Right ventricle myocardium superior (tissue), 1 donor: ENCODE data around the gene BPHL. TPM values are rescaled to one million over a fixed set of nuclear protein-coding genes. Genes with fewer than 3 reads are reported as not detected.
A peak's percentile ranks its signal among the peaks of the same experiment; 100 is the strongest.
"Not testable (repeated sequence)": the region's sequence is repeated elsewhere in the genome, so short reads cannot be mapped to it uniquely, and the experiment has no call there.

Experiments used
- ATAC-seq: fragments of 200-7000 bp; cut with Tn5 transposase; one replicate; pipeline ENCODE4 v1.9.1; 2020; ENCODE audit warnings: mild to moderate bottlenecking; ENCODE audit not compliant: poor library complexity
- DNase-seq: peaks from one replicate; pipeline ENCODE4 v3.0.0-alpha.2; 2020
- intact Hi-C: fragments of 100-400 bp; cut with DNase I; formaldehyde crosslinking; loops from one replicate; pipeline ENCODE4 v1.11.2; 2022
- total RNA-seq: library from RNA; stranded (reverse); fragmentation: NEBNext Ultra II Directional; extraction: Animal tissue kit (Norgen Biotek cat#: 25700); gene quantifications from one replicate; pipeline ENCODE4 v1.2.1, GENCODE V29; 2021
- donor health status: DM: no; HTN: yes; CAD: no; lungs with severe emphysema.

The BPHL gene
- total RNA-seq, 1 donor from 2014 or later, result 22.2 TPM

DNA sequence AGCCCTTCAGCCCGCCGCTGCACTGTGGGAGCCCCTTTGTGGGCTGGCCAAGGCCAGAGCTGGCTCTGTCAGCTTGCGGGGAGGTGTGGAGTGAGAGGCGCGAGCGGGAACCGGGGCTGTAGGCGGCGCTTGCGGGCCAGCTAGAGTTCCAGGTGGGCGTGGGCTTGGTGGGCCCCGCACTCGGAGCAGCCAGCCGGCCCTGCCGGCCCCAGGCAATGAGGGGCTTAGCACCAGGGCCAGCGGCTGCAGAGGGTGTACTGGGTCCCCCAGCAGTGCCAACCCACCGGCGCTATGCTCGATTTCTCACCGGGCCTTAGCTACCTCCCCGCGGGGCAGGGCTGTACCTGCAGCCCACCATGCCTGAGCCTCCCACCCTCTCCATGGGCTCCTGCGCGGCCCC is 52.2 kb downstream of the BPHL start:
- intact Hi-C loops, DNase-seq, ATAC-seq: not testable (repeated sequence)

DNA sequence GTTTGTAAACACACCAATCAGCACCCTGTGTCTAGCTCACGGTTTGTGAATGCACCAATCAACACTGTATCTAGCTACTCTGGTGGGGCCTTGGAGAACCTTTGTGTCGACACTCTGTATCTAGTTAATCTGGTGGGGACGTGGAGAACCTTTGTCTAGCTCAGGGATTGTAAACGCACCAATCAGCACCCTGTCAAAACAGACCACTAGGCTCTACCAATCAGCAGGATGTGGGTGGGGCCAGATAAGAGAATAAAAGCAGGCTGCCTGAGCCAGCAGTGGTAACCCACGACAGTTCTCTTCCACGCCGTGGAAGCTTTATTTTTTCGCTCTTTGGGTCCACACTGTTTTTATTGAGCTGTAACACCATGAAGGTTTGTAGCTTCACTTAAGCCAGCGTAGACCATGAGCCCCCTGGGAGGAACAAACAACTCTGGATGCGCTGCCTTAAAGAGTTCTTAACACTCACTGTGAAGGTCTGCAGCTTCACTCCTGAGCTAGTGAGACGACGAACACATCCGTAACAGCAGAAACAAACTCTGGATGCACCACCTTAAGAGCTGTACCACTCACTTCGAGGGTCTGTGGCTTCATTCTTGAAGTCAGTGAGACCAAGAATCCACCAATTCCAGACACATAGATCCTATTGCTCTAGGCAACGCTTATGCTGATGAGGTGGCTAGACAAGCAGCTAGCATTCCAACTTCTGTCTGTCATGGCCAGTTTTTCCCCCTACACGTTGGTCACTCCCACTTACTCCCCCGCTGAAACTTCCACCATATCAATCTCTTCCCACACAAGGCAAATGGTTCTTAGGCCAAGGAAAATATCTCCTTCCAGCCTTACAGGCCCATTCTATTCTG is 53.0 kb downstream of the BPHL start:
- DNase-seq, intact Hi-C loops, ATAC-seq: not testable (repeated sequence)

DNA sequence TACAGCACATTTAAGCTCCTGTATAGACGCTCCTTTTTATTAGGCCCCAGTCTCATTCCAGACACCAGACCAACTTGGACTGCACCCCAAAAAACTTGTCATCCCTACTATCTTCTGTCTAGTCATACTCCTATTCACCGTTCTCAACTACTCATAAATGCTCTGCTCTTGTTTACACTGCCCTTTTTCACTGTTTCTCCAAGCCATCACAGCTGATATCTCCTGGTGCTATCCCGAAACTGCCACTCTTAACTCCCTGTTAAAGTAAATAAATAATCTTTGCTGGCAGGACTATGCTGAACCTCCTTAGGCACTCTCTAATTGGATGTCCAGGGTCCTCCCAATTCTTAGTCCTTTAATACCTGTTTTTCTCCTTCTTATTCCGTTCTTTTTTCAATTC is 54.3 kb downstream of the BPHL start:
- ATAC-seq, DNase-seq, intact Hi-C loops: not testable (repeated sequence)

DNA sequence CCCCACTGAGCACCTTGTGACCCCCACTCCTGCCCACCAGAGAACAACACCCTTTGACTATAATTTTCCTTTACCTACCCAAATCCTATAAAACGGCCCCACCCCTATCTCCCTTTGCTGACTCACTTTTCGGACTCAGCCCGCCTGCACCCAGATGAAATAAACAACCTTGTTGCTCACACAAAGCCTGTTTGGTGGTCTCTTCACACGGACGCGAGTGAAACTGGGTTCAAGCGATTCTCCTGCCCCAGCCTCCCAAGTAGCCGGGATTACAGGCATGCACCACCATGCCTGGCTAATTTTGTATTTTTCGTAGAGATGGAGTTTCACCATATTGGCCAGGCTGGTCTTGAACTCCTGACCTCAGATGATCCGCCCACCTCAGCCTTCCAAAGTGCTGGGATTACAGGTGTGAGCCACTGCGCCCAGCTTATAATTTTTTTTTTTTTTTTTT is 55.2 kb downstream of the BPHL start:
- intact Hi-C loops, DNase-seq, ATAC-seq: not testable (repeated sequence)

DNA sequence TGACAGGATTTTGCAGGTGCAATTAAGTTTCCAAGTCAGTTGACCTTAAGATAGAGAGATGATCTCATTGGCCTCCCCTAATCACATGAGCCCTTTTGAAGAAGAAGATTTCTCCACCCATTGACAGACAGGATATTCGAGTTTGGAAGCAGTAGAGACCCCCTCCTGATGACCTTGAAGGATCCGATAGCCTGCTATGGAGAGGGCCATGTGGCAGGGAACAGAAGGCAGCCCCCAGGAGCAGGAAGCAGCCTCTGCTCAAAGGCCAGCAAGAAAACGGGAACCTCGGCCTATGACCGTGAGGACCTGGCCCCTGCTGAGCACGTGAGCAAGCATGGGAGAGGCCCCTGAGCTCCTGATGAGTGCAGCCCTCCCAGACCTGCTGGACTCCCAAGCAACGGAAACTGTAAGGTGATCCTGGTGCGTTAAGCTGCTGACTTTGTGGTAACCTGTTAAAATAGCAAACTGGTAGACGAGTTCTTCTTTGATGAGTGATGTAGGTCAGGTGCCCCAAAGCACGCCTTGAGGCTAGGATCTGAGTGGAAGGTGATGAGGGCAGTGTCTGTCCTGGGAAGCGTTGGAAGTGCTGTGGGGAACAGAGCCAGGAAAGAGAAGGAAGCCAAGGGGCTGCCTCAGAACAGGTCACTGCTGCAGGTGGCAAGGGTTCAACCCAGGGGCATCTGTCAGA is 57.3 kb downstream of the BPHL start:
- no peak for DNase-seq
- no peak for ATAC-seq
- intact Hi-C loops, result no loop called here

DNA sequence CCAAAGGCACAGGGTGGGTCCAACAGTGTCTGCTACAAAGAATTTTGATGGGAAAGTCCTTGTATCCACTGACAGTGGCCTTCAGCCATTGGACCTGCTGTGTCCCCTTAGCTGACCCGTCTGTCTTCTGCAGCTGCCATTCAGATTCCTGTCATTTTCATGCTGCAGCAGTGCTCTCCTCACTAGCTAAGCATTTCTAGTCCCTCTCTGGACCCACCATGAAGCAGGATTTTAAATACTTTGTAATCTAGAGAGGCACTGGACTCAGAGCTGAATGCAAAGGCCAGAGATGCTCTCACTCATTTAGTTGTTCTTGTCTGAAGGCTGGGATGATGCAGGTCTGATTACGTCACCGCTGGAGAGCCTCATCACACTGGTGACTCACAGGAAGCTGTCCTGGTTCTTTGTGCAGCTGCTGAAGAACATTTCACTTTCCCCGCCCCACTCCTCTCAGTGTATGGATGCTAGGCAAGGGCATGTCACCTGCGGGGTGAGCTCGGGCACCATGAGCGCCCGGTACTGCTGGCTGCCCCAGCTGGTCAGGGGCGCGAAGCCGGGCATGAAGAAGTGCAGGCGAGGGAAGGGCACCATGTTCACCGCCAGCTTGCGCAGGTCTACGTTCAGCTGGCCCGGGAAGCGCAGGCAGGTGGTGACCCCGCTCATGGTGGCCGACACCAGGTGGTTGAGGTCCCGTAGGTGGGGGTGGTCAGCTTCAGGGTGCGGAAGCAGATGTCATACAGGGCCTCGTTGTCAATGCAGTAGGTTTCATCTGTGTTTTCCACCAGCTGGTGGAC is 58.2 kb downstream of the BPHL start:
- ATAC-seq (peak; percentile 29), DNase-seq (no peak)
- intact Hi-C loops, result no loop called here

DNA sequence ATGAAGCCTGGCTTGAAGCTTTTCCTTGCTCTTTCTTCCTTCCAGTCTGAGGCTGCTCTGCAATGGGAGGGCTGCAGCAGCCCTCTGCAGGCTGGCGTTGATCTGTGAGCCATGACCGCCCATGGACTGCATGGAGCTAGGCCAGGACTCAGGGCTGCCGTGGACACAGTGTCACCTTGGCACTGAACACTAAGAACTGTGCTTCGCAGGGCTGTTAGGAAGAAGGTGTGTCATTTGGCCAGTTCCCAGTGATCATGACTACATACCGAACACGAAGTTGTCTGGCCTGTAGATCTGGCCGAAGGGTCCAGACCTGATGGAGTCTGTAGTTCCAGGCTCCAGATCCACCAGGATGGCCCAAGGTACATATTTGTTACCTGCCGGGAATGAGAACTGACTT is 60.2 kb downstream of the BPHL start:
- DNase-seq, intact Hi-C loops: not testable (repeated sequence)
- peak; percentile 63 for ATAC-seq

DNA sequence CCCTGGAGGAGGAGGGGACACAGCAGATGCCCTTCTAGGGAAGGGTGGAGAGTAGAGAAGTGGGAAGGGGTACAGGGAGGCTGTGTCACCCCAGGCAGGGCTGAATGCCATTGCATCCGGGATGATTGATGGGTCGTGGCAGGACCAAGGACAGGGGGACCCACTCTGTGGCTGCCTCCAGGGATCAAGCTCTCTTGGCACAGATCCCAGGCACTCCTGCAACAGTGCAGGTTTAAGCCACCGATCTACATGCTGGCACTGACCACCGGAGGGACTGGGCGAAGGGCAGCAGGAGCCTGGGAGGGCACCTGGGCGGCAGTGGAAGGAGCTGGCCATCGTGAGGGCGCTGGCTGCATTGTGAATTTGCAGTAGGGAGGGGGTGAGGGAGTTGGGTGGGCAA is 61.4 kb downstream of the BPHL start:
- intact Hi-C loops, ATAC-seq, DNase-seq: not testable (repeated sequence)

DNA sequence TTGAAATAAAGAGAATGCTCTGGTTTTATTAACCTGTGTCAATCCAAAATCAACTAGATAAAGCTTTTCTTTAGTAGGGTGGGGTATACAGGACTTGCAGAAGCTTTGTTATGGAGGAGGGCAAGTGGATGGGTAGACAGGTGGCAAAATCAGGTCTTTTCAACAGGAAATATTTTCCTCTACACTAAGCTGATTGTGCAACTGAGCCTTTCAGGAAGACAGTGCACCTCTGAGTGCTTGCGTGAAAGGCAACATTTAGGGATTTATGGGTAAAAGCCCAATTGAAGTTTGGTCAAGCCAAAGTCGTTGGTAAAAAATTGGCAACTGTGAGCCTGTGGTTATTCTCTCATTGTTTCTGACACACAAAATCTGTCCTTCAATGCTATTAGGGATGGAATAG is 62.6 kb downstream of the BPHL start:
- ATAC-seq (no peak), DNase-seq (no peak)
- intact Hi-C loops, result no loop called here

DNA sequence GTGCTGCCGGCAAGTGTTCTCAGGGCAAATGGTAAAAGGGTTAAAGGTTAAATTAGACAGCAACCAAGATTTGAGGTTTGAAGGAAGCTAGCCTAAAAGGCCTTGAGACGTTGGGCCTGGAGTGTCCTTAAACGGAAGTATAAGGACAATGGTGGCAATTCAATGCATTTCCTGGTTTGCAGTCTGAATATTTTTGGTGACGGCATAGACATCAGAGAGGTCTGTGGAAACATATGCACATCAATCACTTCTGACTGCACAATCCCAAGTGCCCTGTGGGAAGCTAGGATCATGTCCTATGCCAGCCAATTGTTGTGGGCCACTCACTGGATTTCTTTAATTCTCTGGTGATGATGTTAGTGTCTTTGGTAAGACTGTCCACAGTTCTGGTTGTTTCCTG is 64.6 kb downstream of the BPHL start:
- ATAC-seq (no peak), DNase-seq (no peak)
- intact Hi-C loops, result no loop called here

DNA sequence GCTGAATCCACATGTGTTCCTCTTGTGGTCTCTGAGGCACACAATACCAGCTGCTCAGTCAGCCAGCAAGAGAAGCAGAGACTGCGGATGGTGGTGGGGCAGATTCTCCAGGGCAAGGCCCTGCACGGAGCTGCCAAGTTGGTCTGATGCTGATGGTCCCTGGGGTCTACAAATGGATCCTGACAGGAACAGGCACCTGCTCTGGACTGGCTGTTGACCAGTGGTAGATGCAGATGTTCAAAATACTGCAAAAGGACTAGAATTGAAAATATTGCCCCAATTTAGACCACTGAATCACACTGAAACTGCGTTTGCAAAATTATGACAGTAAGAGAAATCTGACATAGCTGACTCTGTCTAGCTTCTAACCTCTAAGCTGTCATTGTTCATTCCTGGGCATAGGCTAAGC is 68.5 kb downstream of the BPHL start:
- intact Hi-C loops, result no loop called here
- ATAC-seq, result no peak
- DNase-seq, result no peak

DNA sequence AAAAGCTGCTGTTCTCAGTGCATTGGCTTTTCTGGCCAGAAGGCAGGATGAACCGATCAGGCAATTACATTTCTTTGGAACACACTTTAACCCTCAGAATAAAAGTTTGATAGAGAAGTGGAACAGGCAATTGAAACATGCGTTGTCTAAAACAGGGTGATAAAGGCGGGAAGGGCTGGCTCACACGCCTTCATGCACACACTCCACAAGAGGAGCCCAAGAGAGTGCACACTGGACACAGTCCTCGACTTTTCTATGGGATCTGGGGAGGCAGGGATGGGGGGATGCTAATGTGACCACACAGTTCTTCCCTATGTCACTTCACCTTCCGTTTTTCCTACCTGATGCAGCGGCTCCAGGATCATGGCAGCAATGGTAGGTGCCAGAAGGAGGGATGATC is 69.8 kb downstream of the BPHL start:
- no peak for DNase-seq
- ATAC-seq, result no peak

DNA sequence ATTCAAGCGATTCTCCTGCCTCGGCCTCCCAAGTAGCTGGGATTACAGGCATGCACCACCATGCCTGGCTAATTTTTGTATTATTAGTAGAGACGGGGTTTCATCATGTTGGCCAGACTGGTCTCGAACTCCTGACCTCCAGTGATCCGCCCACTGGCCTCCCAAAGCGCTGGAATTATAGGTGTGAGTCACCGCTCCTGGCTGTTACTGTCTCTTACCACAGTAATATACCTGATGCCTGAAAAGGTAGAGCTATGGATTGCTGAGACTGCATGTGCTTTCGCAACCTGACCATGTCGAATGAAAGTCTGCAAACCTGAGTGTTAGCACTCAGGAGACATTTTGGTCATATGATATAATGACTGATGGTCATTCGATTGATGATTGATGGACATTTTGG is 70.7 kb downstream of the BPHL start:
- intact Hi-C loops, DNase-seq, ATAC-seq: not testable (repeated sequence)

More for the DNA sequence above, 69.8 kb downstream of the BPHL start:
- intact Hi-C loops, result no loop called here

DNA sequence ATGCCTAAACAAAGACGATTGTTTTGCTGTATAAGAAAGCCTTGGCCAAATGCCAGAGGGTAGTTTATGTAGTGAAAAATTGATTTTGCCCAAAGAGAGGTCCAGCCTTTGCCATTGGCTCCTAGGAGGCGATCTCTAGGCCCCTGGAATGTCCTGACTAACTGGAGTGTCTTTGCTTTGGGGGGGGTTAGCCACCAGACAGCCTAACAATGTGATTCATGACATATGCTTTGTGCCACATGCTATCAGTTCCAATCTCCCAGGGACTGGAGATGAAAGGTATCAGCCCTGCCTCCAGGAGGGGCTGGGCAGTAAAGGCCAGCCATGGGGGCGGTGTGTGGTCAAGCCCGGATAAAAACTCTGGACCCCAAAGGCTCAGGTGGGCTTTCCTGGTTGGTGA is 71.5 kb downstream of the BPHL start:
- DNase-seq, result no peak
- intact Hi-C loops, result no loop called here

DNA sequence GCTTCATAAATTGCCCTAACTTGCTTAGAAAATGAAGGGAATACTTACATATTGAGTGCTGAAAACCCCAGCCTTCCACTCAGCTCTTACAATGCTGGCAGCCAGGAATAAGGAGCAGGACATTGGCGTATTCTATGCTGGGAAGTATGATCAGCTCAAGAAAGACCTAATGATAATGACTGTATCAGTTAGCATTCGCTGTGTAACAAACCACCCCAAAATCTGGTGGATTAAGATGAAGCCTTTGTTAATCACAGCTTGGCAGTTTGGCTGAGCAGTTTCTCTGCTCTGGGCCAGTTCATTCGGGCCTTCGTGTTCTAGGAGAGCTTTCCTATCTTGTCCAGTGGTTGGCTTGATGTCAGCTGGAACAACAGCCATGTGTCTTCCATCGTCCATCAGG is 72.3 kb downstream of the BPHL start:
- no peak for ATAC-seq
- DNase-seq, result no peak

More for the DNA sequence above, 71.5 kb downstream of the BPHL start:
- no peak for ATAC-seq

DNA sequence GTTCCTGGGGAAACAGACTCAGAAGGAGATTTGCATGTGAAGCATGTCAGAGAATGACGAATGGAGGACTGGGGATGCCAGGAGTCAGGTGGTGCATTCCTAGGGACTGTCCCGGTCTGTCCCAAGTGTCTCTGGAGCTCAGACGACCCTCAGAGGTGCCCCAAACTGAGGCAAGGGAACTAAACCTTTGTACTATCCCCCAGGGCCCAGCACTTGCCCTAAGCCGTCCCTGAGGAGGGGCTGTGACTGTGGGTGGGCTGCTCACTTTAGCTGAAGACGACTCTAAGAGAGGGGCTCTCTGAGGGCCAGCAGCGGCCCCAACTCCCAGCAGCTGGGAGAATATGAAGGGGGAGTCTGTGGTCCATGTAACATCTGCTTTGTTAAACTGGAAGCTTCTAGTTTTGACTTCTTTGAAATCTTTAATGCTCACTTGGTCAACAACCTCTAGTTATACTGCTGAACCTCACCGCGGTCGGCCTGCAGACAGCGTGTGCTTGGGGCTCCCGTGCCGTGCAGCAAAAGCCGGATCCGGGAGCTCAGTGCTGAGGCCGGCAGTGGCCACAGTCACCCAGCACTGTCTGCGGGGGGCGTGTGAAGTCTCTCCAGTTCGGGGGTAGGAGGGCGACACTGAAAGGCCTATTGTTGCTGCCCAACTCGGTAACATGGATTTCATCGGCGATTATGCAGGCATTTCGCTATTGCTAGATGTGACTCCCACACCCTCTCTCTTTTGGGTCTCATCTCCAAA is 74.8 kb downstream of the BPHL start:
- intact Hi-C loops, result no loop called here
- ATAC-seq, result no peak
- DNase-seq, result no peak

More for the DNA sequence above, 72.3 kb downstream of the BPHL start:
- intact Hi-C loops, result no loop called here

DNA sequence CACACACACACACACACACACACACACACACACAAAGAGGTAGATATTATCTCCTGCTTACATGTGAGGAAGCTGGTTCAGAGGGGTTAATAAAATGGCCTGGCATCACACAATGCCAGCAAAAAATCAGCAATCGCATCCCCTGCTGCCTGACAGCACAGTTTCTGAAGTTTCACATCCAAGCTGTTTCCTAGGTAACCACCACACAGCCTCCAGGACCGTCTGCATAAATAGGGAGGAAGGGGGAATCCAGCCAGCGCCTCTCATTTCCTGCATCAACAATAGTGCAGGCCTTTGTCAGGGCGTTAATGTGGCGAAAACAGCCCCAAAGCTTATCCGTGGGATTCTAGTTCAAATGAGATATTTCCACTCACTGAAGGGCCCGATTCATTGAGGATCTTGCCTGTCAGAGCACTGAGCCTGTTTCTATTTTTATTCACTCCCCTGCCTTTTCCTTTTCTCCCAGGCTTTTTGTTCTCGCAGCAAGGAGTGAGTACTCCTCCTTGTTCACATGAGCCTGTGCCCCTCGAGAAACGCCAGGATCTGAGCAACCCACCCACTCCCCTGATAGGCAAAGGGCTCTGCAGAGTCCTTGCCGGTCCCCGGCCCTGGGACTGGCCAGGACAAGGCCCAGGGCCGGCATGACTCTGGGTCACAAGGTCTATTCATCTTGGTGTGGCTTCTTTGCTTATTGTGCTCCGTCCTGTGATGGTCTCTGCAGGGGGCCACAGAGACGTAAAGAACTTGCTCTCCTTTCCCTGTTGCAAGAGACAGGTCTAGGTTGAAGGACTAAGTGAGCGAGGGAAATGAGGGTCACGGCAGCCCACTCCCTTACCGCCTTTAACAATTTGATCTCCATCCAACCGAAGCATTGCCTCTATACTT is 76.3 kb downstream of the BPHL start:
- intact Hi-C loops, result no loop called here
- DNase-seq, result no peak
- ATAC-seq, result peak; percentile 34

DNA sequence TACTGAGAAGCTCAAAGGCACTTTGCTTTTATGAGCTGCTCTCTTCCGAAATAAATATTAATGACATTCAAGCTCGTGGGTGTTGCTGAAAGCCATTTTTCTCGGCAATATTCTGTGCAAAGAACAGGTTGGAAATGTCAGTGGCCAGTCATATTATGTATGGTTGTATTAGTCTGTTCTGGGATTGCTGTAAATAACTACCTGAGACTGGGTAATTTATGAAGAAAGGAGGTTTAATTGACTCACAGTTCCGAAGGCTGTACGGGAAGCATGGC is 76.8 kb downstream of the BPHL start:
- DNase-seq, result no peak
- intact Hi-C loops, result no loop called here

More for the DNA sequence above, 76.8 kb downstream of the BPHL start:
- ATAC-seq, result no peak
